HEK293 (cell line): ENCODE results near the gene BACH2.

ENCODE experiments used
- CTCF ChIA-PET: fragments of 350-600 bp; formaldehyde crosslinking; extraction: SDS; loops from one replicate; lab custom pipeline; 2021; ENCODE audit warnings: antibody characterized with exemption; lab: Yijun Ruan, JAX
- POLR2A ChIA-PET: fragments of 300-600 bp; formaldehyde crosslinking; extraction: SDS; loops from one replicate; lab custom pipeline; 2020; ENCODE audit warnings: antibody characterized with exemption, inconsistent platforms; lab: Yijun Ruan, JAX
- H3K27ac ChIP-seq: fragments of 200-500 bp; sonication (Bioruptor generic); 2 replicates; pipeline ENCODE4 v1.5.1; 2014; ENCODE audit warnings: low read depth, low read length, control low read depth, inconsistent platforms; ENCODE audit errors: extremely low read depth
- H3K36me3 ChIP-seq, 2 experiments: fragments of 200-500 bp in 1 of 2; sonication (Bioruptor generic) in 1 of 2; 1 replicate in 1 of 2; 2 replicates in 1 of 2; pipeline ENCODE4 v1.5.1; 2014 to 2017; ENCODE audit warnings: inconsistent platforms in 2 of 2, low read length in 2 of 2; ENCODE audit not compliant: control insufficient read depth in 2 of 2, insufficient read depth in 1 of 2
- H3K4me1 ChIP-seq: fragments of 200-500 bp; sonication (Bioruptor generic); 2 replicates; pipeline ENCODE4 v1.5.1; 2014; ENCODE audit warnings: mild to moderate bottlenecking, low read length, inconsistent platforms; ENCODE audit not compliant: control insufficient read depth, insufficient read depth
- H3K4me3 ChIP-seq: 2 replicates; pipeline ENCODE4 v1.5.1; 2011; ENCODE audit warnings: low read depth, mild to moderate bottlenecking, control low read depth, low read length, moderate library complexity
- H3K9me3 ChIP-seq: fragments of 200-500 bp; sonication (Bioruptor generic); 2 replicates; pipeline ENCODE4 v1.5.1; 2014; ENCODE audit warnings: low read depth, low read length, inconsistent platforms; ENCODE audit not compliant: control insufficient read depth, insufficient read depth
- GFI1B ChIP-seq: fragments of 450-650 bp; formaldehyde crosslinking; IDR thresholded peaks from 2 replicates; pipeline ENCODE4 v1.5.1; 2016; ENCODE audit warnings: missing biosample characterization, missing genetic modification characterization
- GLIS2 ChIP-seq: fragments of 450-650 bp; formaldehyde crosslinking; IDR thresholded peaks from 2 replicates; pipeline ENCODE4 v1.5.1; 2016; ENCODE audit warnings: missing biosample characterization, missing genetic modification characterization
- KLF1 ChIP-seq: fragments of 450-650 bp; formaldehyde crosslinking; IDR thresholded peaks from 2 replicates; pipeline ENCODE4 v1.5.1; 2016; ENCODE audit warnings: missing biosample characterization, missing genetic modification characterization
- RBAK ChIP-seq: fragments of 450-650 bp; formaldehyde crosslinking; IDR thresholded peaks from 2 replicates; pipeline ENCODE4 v1.5.1; 2016; ENCODE audit warnings: missing biosample characterization, missing genetic modification characterization
- SCRT2 ChIP-seq: fragments of 450-650 bp; formaldehyde crosslinking; IDR thresholded peaks from 2 replicates; pipeline ENCODE4 v1.5.1; 2016; ENCODE audit warnings: missing biosample characterization, missing genetic modification characterization
- SP2 ChIP-seq: fragments of 450-650 bp; formaldehyde crosslinking; IDR thresholded peaks from 2 replicates; pipeline ENCODE4 v1.5.1; 2016; ENCODE audit warnings: missing biosample characterization, missing genetic modification characterization
- ZFP37 ChIP-seq: fragments of 450-650 bp; formaldehyde crosslinking; IDR thresholded peaks from 2 replicates; pipeline ENCODE4 v1.5.1; 2016; ENCODE audit warnings: missing biosample characterization, missing genetic modification characterization
- ZNF292 ChIP-seq: fragments of 450-650 bp; formaldehyde crosslinking; IDR thresholded peaks from 2 replicates; pipeline ENCODE4 v1.5.1; 2016; ENCODE audit warnings: low read depth, missing biosample characterization, missing genetic modification characterization, borderline replicate concordance
- ZNF394 ChIP-seq: fragments of 450-650 bp; formaldehyde crosslinking; IDR thresholded peaks from 2 replicates; pipeline ENCODE4 v1.5.1; 2016; ENCODE audit warnings: missing biosample characterization, missing genetic modification characterization, mild to moderate bottlenecking, moderate library complexity, borderline replicate concordance
- ZNF501 ChIP-seq: fragments of 450-650 bp; formaldehyde crosslinking; IDR thresholded peaks from 2 replicates; pipeline ENCODE4 v1.5.1; 2016; ENCODE audit warnings: missing biosample characterization, missing genetic modification characterization
- ZNF585B ChIP-seq: fragments of 450-650 bp; formaldehyde crosslinking; IDR thresholded peaks from 2 replicates; pipeline ENCODE4 v1.5.1; 2016; ENCODE audit warnings: missing biosample characterization, missing genetic modification characterization
- ZNF596 ChIP-seq: fragments of 450-650 bp; IDR thresholded peaks from 2 replicates; pipeline ENCODE4 v1.5.0; 2018; ENCODE audit warnings: missing biosample characterization, mild to moderate bottlenecking, missing genetic modification characterization, moderate library complexity
- ZNF624 ChIP-seq: fragments of 450-650 bp; formaldehyde crosslinking; IDR thresholded peaks from 2 replicates; pipeline ENCODE4 v1.5.1; 2017; ENCODE audit warnings: missing biosample characterization, missing genetic modification characterization
- ZNF654 ChIP-seq: fragments of 450-650 bp; formaldehyde crosslinking; IDR thresholded peaks from 2 replicates; pipeline ENCODE4 v1.5.1; 2016; ENCODE audit warnings: low read depth, missing biosample characterization, missing genetic modification characterization
- ZNF785 ChIP-seq: fragments of 450-650 bp; formaldehyde crosslinking; IDR thresholded peaks from 2 replicates; pipeline ENCODE4 v1.5.1; 2016; ENCODE audit warnings: missing biosample characterization, missing genetic modification characterization
- TF ChIP-seq, protein P1 (sequence below): fragments of 450-650 bp; formaldehyde crosslinking; IDR thresholded peaks from 2 replicates; pipeline ENCODE4 v1.5.1; 2016; ENCODE audit warnings: missing biosample characterization, missing genetic modification characterization
- TF ChIP-seq, protein P2 (sequence below): fragments of 450-650 bp; formaldehyde crosslinking; IDR thresholded peaks from 2 replicates; pipeline ENCODE4 v1.5.0; 2017; ENCODE audit warnings: missing biosample characterization, missing genetic modification characterization, borderline replicate concordance
- TF ChIP-seq, protein P3 (sequence below): fragments of 450-650 bp; formaldehyde crosslinking; IDR thresholded peaks from 2 replicates; pipeline ENCODE4 v1.5.1; 2016; ENCODE audit warnings: missing biosample characterization, missing genetic modification characterization

BACH2 gene

DNA sequence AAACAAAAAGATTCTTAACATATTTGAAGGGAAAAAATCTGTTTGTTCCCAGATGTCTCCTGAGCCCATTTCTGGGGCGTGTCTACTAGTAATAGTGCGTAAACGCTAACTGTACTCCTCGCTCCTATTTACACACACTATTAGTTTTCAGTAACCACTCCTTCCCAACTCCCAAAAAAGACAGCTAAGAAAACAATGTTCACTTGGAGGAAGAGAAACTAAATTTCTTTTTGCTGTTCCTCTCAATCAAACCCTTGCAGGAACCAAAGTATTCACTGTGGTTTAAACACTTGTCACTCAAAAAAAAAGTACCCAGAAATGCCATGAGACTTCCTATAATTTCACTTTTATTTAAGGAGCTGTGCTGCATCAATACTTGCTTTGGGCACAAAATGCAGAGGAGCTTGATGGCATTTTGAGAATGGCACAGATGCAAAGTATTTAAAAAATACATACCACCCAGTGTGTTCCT is 118.2 kb downstream of the BACH2 start:
- TF ChIP-seq ZFP37 (tag by site-specific recombination) (no peak), ZNF654 (tag by site-specific recombination) (no peak), GLIS2 (tag by site-specific recombination) (no peak), SP2 (no peak), ZNF292 (tag by site-specific recombination) (no peak), KLF1 (tag by site-specific recombination) (no peak), ZNF585B (tag by site-specific recombination) (no peak), ZNF596 (no peak), ZNF624 (tag by site-specific recombination) (no peak)
- TF ChIP-seq, protein P1, sequence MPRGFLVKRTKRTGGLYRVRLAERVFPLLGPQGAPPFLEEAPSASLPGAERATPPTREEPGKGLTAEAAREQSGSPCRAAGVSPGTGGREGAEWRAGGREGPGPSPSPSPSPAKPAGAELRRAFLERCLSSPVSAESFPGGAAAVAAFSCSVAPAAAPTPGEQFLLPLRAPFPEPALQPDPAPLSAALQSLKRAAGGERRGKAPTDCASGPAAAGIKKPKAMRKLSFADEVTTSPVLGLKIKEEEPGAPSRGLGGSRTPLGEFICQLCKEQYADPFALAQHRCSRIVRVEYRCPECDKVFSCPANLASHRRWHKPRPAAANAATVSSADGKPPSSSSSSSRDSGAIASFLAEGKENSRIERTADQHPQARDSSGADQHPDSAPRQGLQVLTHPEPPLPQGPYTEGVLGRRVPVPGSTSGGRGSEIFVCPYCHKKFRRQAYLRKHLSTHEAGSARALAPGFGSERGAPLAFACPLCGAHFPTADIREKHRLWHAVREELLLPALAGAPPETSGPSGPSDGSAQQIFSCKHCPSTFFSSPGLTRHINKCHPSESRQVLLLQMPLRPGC (tag by site-specific recombination) = no peak
- TF ChIP-seq, protein P2, sequence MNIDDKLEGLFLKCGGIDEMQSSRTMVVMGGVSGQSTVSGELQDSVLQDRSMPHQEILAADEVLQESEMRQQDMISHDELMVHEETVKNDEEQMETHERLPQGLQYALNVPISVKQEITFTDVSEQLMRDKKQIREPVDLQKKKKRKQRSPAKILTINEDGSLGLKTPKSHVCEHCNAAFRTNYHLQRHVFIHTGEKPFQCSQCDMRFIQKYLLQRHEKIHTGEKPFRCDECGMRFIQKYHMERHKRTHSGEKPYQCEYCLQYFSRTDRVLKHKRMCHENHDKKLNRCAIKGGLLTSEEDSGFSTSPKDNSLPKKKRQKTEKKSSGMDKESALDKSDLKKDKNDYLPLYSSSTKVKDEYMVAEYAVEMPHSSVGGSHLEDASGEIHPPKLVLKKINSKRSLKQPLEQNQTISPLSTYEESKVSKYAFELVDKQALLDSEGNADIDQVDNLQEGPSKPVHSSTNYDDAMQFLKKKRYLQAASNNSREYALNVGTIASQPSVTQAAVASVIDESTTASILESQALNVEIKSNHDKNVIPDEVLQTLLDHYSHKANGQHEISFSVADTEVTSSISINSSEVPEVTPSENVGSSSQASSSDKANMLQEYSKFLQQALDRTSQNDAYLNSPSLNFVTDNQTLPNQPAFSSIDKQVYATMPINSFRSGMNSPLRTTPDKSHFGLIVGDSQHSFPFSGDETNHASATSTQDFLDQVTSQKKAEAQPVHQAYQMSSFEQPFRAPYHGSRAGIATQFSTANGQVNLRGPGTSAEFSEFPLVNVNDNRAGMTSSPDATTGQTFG = no peak
- TF ChIP-seq, all 188 proteins: peak for 0
- H3K27ac ChIP-seq = no peak overlapping the region
- H3K36me3 ChIP-seq = no peaks in the 10 kb centered on the region
- no peaks in the 10 kb centered on the region for H3K9me3 ChIP-seq
- CTCF ChIA-PET = interaction anchor here (0.6 to 1.6 kb wide), 12 partner anchors 9 to 824 kb away, joined by 3 to 7 read pairs (median 3); no protein-coding TSS in a partner anchor
- H3K4me3 ChIP-seq = no peak overlapping the region
- no peaks in the 10 kb centered on the region for H3K4me1 ChIP-seq
- POLR2A ChIA-PET = interaction anchor here (1.0 kb wide), 1 partner anchor 408 kb away, joined by 4 read pairs; the partner anchor contains the start of gene MAP3K7

DNA sequence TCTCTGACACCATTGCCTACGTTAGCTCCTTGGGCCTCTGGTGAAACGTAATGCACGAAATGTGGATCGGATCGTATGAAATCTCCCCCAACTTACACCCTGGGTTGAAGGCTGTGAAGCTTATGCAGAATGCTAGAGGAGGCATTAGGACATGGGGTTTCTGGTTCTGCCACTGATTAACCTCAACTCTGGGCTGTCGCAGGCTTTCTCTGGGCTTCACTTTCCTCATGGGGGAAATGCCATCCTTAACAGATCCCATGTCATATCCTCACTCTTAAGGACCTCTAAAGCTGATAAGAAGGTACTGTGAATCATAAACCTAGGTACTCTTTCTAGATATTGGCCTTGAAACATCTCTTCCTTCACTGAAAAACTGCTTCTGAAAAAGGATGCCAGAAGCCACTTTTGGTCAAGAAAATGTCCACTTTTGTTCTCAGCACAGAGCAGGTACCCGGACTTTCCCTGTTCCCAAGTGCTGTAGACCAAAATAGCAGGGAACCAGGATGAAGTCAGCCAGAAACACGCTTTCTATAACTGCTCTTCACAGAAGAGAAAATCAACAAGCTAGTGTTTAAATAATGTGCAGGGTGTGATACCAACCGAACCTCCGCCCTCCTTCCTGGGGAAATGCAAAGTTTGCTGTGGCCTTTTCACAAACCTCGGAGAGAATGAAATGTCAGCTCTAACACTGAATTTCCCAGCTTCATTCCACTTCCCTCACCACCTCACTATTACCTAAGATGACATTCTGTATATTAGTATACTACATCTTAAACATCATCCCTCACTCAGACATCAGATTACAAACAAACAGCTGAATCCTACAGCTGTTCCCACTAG is 118.9 kb downstream of the BACH2 start:
- Histone ChIP-seq H3K4me1 (no peaks in the 10 kb centered on the region), H3K9me3 (no peaks in the 10 kb centered on the region), H3K4me3 (no peak overlapping the region), H3K36me3 (no peaks in the 10 kb centered on the region), H3K27ac (no peak overlapping the region)
- POLR2A ChIA-PET = interaction anchor here (1.0 kb wide), 1 partner anchor 409 kb away, joined by 4 read pairs; the partner anchor contains the start of gene MAP3K7
- CTCF ChIA-PET = interaction anchor here (0.8 to 1.6 kb wide), 9 partner anchors 8 to 303 kb away, joined by 3 to 7 read pairs (median 3); no protein-coding TSS in a partner anchor
- TF ChIP-seq SCRT2 (tag by site-specific recombination) = no peak
- TF ChIP-seq ZNF394 = no peak
- no peak for TF ChIP-seq ZNF785
- TF ChIP-seq ZNF501 = no peak
- no peak for TF ChIP-seq GFI1B (tag by site-specific recombination)
- TF ChIP-seq KLF1 (tag by site-specific recombination) = peak; percentile 13; the same call in 1 of the 2 replicates
- TF ChIP-seq RBAK (tag by site-specific recombination) = no peak
- TF ChIP-seq, protein P3, sequence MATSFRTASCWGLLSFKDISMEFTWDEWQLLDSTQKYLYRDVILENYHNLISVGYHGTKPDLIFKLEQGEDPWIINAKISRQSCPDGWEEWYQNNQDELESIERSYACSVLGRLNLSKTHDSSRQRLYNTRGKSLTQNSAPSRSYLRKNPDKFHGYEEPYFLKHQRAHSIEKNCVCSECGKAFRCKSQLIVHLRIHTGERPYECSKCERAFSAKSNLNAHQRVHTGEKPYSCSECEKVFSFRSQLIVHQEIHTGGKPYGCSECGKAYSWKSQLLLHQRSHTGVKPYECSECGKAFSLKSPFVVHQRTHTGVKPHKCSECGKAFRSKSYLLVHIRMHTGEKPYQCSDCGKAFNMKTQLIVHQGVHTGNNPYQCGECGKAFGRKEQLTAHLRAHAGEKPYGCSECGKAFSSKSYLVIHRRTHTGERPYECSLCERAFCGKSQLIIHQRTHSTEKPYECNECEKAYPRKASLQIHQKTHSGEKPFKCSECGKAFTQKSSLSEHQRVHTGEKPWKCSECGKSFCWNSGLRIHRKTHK (tag by site-specific recombination) = no peak
